Hepatocyte (in vitro differentiated cells): ENCODE results near the gene GMNN. TPM values are rescaled to one million over a fixed set of nuclear protein-coding genes. Genes with fewer than 3 reads are reported as not detected.
"Not testable (repeated sequence)": the region's sequence is repeated elsewhere in the genome, so short reads cannot be mapped to it uniquely, and the experiment has no call there.

Experiments
- DNase-seq: peaks from one replicate; pipeline ENCODE4 v3.0.0-alpha.2; 2016; ENCODE audit warnings: low spot score
- H2AFZ ChIP-seq: fragments of 200-600 bp; sonication (generic); 2 replicates; pipeline ENCODE4 v1.6.0; 2016; ENCODE audit warnings: antibody characterized with exemption, mild to moderate bottlenecking
- H3K27ac ChIP-seq: fragments of 200-600 bp; sonication (generic); 2 replicates; pipeline ENCODE4 v1.5.1; 2016; ENCODE audit warnings: mild to moderate bottlenecking
- H3K27me3 ChIP-seq: fragments of 200-600 bp; sonication (generic); 2 replicates; pipeline ENCODE4 v1.6.1; 2016
- H3K36me3 ChIP-seq: fragments of 200-600 bp; sonication (generic); replicated peaks from 2 replicates; pipeline ENCODE4 v1.5.1; 2016; ENCODE audit warnings: low read depth; ENCODE audit not compliant: insufficient read depth
- H3K4me1 ChIP-seq: fragments of 200-600 bp; sonication (generic); 2 replicates; pipeline ENCODE4 v1.5.1; 2016; ENCODE audit warnings: mild to moderate bottlenecking, moderate library complexity; ENCODE audit not compliant: insufficient read depth
- H3K4me2 ChIP-seq: fragments of 200-600 bp; sonication (generic); 2 replicates; pipeline ENCODE4 v1.6.0; 2016
- H3K4me3 ChIP-seq: fragments of 200-600 bp; sonication (generic); 2 replicates; pipeline ENCODE4 v1.5.1; 2016; ENCODE audit warnings: mild to moderate bottlenecking
- H3K79me2 ChIP-seq: fragments of 200-600 bp; sonication (generic); 2 replicates; pipeline ENCODE4 v1.6.0; 2017; ENCODE audit warnings: mild to moderate bottlenecking
- H3K9me2 ChIP-seq: fragments of 200-600 bp; sonication (generic); replicated peaks from 2 replicates; pipeline ENCODE4 v1.6.0; 2017; ENCODE audit warnings: mild to moderate bottlenecking; ENCODE audit not compliant: insufficient read depth
- H3K9me3 ChIP-seq: fragments of 200-600 bp; sonication (generic); 2 replicates; pipeline ENCODE4 v1.5.1; 2016; ENCODE audit warnings: low read depth, mild to moderate bottlenecking
- H4K20me1 ChIP-seq: fragments of 200-600 bp; sonication (generic); 2 replicates; pipeline ENCODE4 v1.6.0; 2016; ENCODE audit warnings: mild to moderate bottlenecking; ENCODE audit not compliant: insufficient read depth, poor library complexity, severe bottlenecking
- CTCF ChIP-seq: fragments of 200-600 bp; sonication (generic); IDR thresholded peaks from 2 replicates; pipeline ENCODE4 v1.5.1; 2016; ENCODE audit warnings: antibody characterized with exemption, mild to moderate bottlenecking; ENCODE audit not compliant: poor library complexity
- EZH2 ChIP-seq: fragments of 200-600 bp; sonication (generic); IDR thresholded peaks from 2 replicates; pipeline ENCODE4 v1.6.1; 2016; ENCODE audit warnings: antibody characterized with exemption, mild to moderate bottlenecking, borderline replicate concordance
- EZH2phosphoT487 ChIP-seq: fragments of 200-600 bp; sonication (generic); IDR thresholded peaks from one replicate; pipeline ENCODE4 v1.6.1; 2018; ENCODE audit warnings: antibody characterized with exemption, mild to moderate bottlenecking, low read depth, moderate library complexity; ENCODE audit not compliant: unreplicated experiment, severe bottlenecking
- WGBS: methylation state at CpG from one replicate; pipeline ENCODE4 v1.1.6; 2016; ENCODE audit warnings: low lambda C conversion rate; ENCODE audit errors: missing lambda C conversion rate; 5-methylcytosine and 5-hydroxymethylcytosine counted together
- polyA plus RNA-seq: library from polyadenylated mRNA; unstranded; fragments of >200 nt; fragmentation: Nextera tagmentation; extraction: Ambion mirVana; gene quantifications from 2 replicates; pipeline ENCODE4 v1.2.1, GENCODE V29; 2016
- total RNA-seq: library from RNA; depleted of rRNA; stranded (reverse); fragments of >200 nt; gene quantifications from 2 replicates; pipeline ENCODE4 v1.2.3, GENCODE V29; 2014

The GMNN gene
- total RNA-seq (66.8 and 73.1 TPM in 2 replicates), polyA plus RNA-seq (65.3 and 76.3 TPM in 2 replicates)

- Histone ChIP-seq H3K9me3 (no peaks in the 10 kb centered on the region), H3K27me3 (no peaks in the 10 kb centered on the region), H4K20me1 (no peaks in the 10 kb centered on the region), H3K27ac (peak within 1 kb of the TSS; percentile 91), H3K79me2 (peaks cover 42% of the 10 kb centered on the region), H3K9me2 (no peaks in the 10 kb centered on the region), H3K36me3 (no peaks in the 10 kb centered on the region), H3K4me3 (peak within 1 kb of the TSS; percentile 96), H2AFZ (peak within 1 kb of the TSS; percentile 97), H3K4me1 (peaks cover 10% of the 10 kb centered on the region), H3K4me2 (peak within 1 kb of the TSS; percentile 79)
- no peak for TF ChIP-seq EZH2phosphoT487
- no peak for TF ChIP-seq CTCF
- DNase-seq, result peak; percentile 99
- 2% methylated on average over 73 of the region's 75 CpGs for WGBS
Observed at GRCh38 chr6:24774696-24775519, at the start of gene GMNN. GMNN (plus strand) TSS chr6:24774937; CDS start chr6:24777247, 2,310 bp downstream.

GRCh38 chr6:24730653-24731052 is 44.1 kb upstream of the GMNN start:
- not testable (repeated sequence) for H3K36me3 ChIP-seq, DNase-seq, H4K20me1 ChIP-seq, H3K9me2 ChIP-seq, H3K27me3 ChIP-seq, H2AFZ ChIP-seq, H3K4me1 ChIP-seq, H3K79me2 ChIP-seq, H3K27ac ChIP-seq, H3K9me3 ChIP-seq, H3K4me2 ChIP-seq, H3K4me3 ChIP-seq
- 96% methylated on average over 3 of the region's 3 CpGs for WGBS

- not testable (repeated sequence) for H3K79me2 ChIP-seq, DNase-seq, H3K9me3 ChIP-seq, H3K9me2 ChIP-seq, H3K4me2 ChIP-seq, H3K4me1 ChIP-seq, H3K27ac ChIP-seq, H2AFZ ChIP-seq, H3K4me3 ChIP-seq, H3K36me3 ChIP-seq, H4K20me1 ChIP-seq, H3K27me3 ChIP-seq
- WGBS, result 85% methylated on average over 6 of the region's 6 CpGs
Observed at GRCh38 chr6:24731456-24732134, 43.1 kb upstream of the GMNN start.

- Histone ChIP-seq H3K9me3 (no peaks in the 10 kb centered on the region), H3K4me2 (no peak overlapping the region), H3K4me3 (no peak overlapping the region), H3K4me1 (peaks cover 5% of the 10 kb centered on the region), H3K27me3 (no peaks in the 10 kb centered on the region), H4K20me1 (no peaks in the 10 kb centered on the region), H2AFZ (no peak overlapping the region), H3K79me2 (no peaks in the 10 kb centered on the region), H3K27ac (no peak overlapping the region), H3K36me3 (no peaks in the 10 kb centered on the region), H3K9me2 (no peaks in the 10 kb centered on the region)
- TF ChIP-seq EZH2phosphoT487, result no peak
- TF ChIP-seq CTCF, result no peak
- no peak for TF ChIP-seq EZH2
- WGBS, result 81% methylated on average over 1 of the region's 1 CpG
- DNase-seq, result no peak
Observed at GRCh38 chr6:24734166-24734565, 40.6 kb upstream of the GMNN start.

GRCh38 chr6:24734710-24735109 is 40.0 kb upstream of the GMNN start:
- not testable (repeated sequence) for H3K4me3 ChIP-seq, DNase-seq, H2AFZ ChIP-seq, H3K4me2 ChIP-seq, H3K36me3 ChIP-seq, H3K4me1 ChIP-seq, H3K27me3 ChIP-seq, H3K9me2 ChIP-seq, H3K79me2 ChIP-seq, H3K9me3 ChIP-seq, H3K27ac ChIP-seq, H4K20me1 ChIP-seq
- 96% methylated on average over 4 of the region's 4 CpGs for WGBS
